Muscle layer of duodenum (tissue), 2 donors: ENCODE results near the gene EYA2.

ENCODE experiments used
- H3K27ac ChIP-seq: one replicate; pipeline ENCODE4 v1.7.0; 2013; ENCODE audit warnings: mild to moderate bottlenecking, low read length
- H3K27me3 ChIP-seq: one replicate; pipeline ENCODE4 v1.7.0; 2013; ENCODE audit warnings: low read depth, mild to moderate bottlenecking, control low read depth, low read length
- H3K36me3 ChIP-seq, 2 donors: one replicate each; pipeline ENCODE4 v1.7.0; 2013; ENCODE audit warnings: low read length in 2 of 2, control low read depth in 1 of 2, mild to moderate bottlenecking in 1 of 2; ENCODE audit not compliant: insufficient read depth in 2 of 2, control insufficient read depth in 1 of 2
- H3K4me1 ChIP-seq, 2 donors: one replicate each; pipeline ENCODE4 v1.7.0; 2013; ENCODE audit warnings: low read length in 2 of 2, mild to moderate bottlenecking in 2 of 2, control low read depth in 1 of 2, moderate library complexity in 1 of 2; ENCODE audit not compliant: insufficient read depth in 2 of 2, control insufficient read depth in 1 of 2
- H3K4me3 ChIP-seq, 2 donors: one replicate each; pipeline ENCODE4 v1.7.0; 2013; ENCODE audit warnings: low read length in 2 of 2, low read depth in 1 of 2, mild to moderate bottlenecking in 1 of 2
- H3K9me3 ChIP-seq, 2 donors: one replicate each; pipeline ENCODE4 v1.7.0; 2013; ENCODE audit warnings: low read length in 2 of 2, control low read depth in 1 of 2, mild to moderate bottlenecking in 1 of 2; ENCODE audit not compliant: control insufficient read depth in 1 of 2
- donor health status: healthy.

EYA2 gene

GRCh38 chr20:46943861-46944591 is 49.4 kb downstream of the EYA2 start:
- Histone ChIP-seq H3K4me3 (no peak overlapping the region), H3K36me3 (no peaks in the 10 kb centered on the region), H3K27me3 (no peaks in the 10 kb centered on the region), H3K27ac (no peak overlapping the region), H3K4me1 (no peaks in the 10 kb centered on the region), H3K9me3 (no peaks in the 10 kb centered on the region)

- H3K27me3 ChIP-seq: no peaks in the 10 kb centered on the region
Measured at GRCh38 chr20:46945465-46945864, 50.8 kb downstream of the EYA2 start.

GRCh38 chr20:46946181-46946624 is 51.6 kb downstream of the EYA2 start:
- no peaks in the 10 kb centered on the region for H3K36me3 ChIP-seq
- H3K9me3 ChIP-seq: no peaks in the 10 kb centered on the region
- H3K4me3 ChIP-seq: no peak overlapping the region
- H3K27ac ChIP-seq: no peak overlapping the region
- H3K27me3 ChIP-seq: no peaks in the 10 kb centered on the region
- H3K4me1 ChIP-seq: no peaks in the 10 kb centered on the region

More at GRCh38 chr20:46945465-46945864, 50.8 kb downstream of the EYA2 start:
- Histone ChIP-seq H3K27ac (no peak overlapping the region), H3K4me1 (no peaks in the 10 kb centered on the region), H3K9me3 (no peaks in the 10 kb centered on the region), H3K4me3 (no peak overlapping the region), H3K36me3 (no peaks in the 10 kb centered on the region)

- Histone ChIP-seq H3K4me1 (no peaks in the 10 kb centered on the region), H3K36me3 (no peaks in the 10 kb centered on the region), H3K27me3 (no peaks in the 10 kb centered on the region), H3K27ac (no peak overlapping the region), H3K9me3 (no peaks in the 10 kb centered on the region), H3K4me3 (no peak overlapping the region)
Measured at GRCh38 chr20:46946796-46947195, 52.2 kb downstream of the EYA2 start.

- no peak overlapping the region for H3K27ac ChIP-seq
- H3K36me3 ChIP-seq: no peaks in the 10 kb centered on the region
- no peaks in the 10 kb centered on the region for H3K4me1 ChIP-seq
- H3K4me3 ChIP-seq: no peak overlapping the region
- H3K27me3 ChIP-seq: no peaks in the 10 kb centered on the region
- H3K9me3 ChIP-seq: no peaks in the 10 kb centered on the region
Measured at GRCh38 chr20:46948081-46948480, 53.4 kb downstream of the EYA2 start.

- Histone ChIP-seq H3K4me1 (no peaks in the 10 kb centered on the region), H3K9me3 (peaks cover 5 to 8% of the 10 kb centered on the region in 2 donors), H3K4me3 (no peak overlapping the region), H3K36me3 (no peaks in the 10 kb centered on the region), H3K27ac (no peak overlapping the region), H3K27me3 (no peaks in the 10 kb centered on the region)
Measured at GRCh38 chr20:46951405-46951804, 56.8 kb downstream of the EYA2 start.

- H3K4me3 ChIP-seq: no peak overlapping the region
- peaks cover 8 to 9% of the 10 kb centered on the region in 2 donors for H3K9me3 ChIP-seq
- H3K27me3 ChIP-seq: no peaks in the 10 kb centered on the region
- H3K36me3 ChIP-seq: no peaks in the 10 kb centered on the region
- H3K27ac ChIP-seq: no peak overlapping the region
- H3K4me1 ChIP-seq: no peaks in the 10 kb centered on the region
Measured at GRCh38 chr20:46951840-46952497, 57.3 kb downstream of the EYA2 start.

- no peaks in the 10 kb centered on the region for H3K27me3 ChIP-seq
- H3K36me3 ChIP-seq: no peaks in the 10 kb centered on the region
- H3K4me3 ChIP-seq: no peak overlapping the region
- no peak overlapping the region for H3K27ac ChIP-seq
- no peaks in the 10 kb centered on the region for H3K4me1 ChIP-seq
- H3K9me3 ChIP-seq: peaks cover 8 to 9% of the 10 kb centered on the region in 2 donors
Measured at GRCh38 chr20:46953596-46953995, 59.0 kb downstream of the EYA2 start.

- Histone ChIP-seq H3K27me3 (no peaks in the 10 kb centered on the region), H3K4me3 (no peak overlapping the region), H3K4me1 (no peaks in the 10 kb centered on the region), H3K27ac (no peak overlapping the region), H3K36me3 (no peaks in the 10 kb centered on the region), H3K9me3 (peaks cover 8 to 9% of the 10 kb centered on the region in 2 donors)
Measured at GRCh38 chr20:46954490-46955038, 59.9 kb downstream of the EYA2 start.

GRCh38 chr20:46955601-46956556 is 61.2 kb downstream of the EYA2 start:
- H3K9me3 ChIP-seq: peaks cover 8 to 9% of the 10 kb centered on the region in 2 donors
- no peaks in the 10 kb centered on the region for H3K36me3 ChIP-seq
- no peaks in the 10 kb centered on the region for H3K4me1 ChIP-seq
- H3K27me3 ChIP-seq: no peaks in the 10 kb centered on the region
- no peak overlapping the region for H3K4me3 ChIP-seq
- H3K27ac ChIP-seq: no peak overlapping the region
